K562 (cell line): Measurements from ENCODE around the gene KCNA10. TPM values are rescaled to one million over a fixed set of nuclear protein-coding genes. Genes with fewer than 3 reads are reported as not detected.
A peak's percentile ranks its signal among the peaks of the same experiment; 100 is the strongest.

Source experiments
- ATAC-seq: fragments of 200-7000 bp; cut with Tn5 transposase; 3 replicates; pipeline ENCODE4 v1.9.1; 2020; ENCODE audit warnings: moderate library complexity
- BruUV-seq: library from RNA; stranded (reverse); fragments of 400-500 nt; replicated peaks from 2 replicates; lab custom pipeline; 2021; lab: Mats Ljungman, UMichigan
- CTCF ChIA-PET: fragments of 300-600 bp; formaldehyde crosslinking; extraction: SDS; loops from one replicate; lab custom pipeline; 2021; ENCODE audit warnings: low intra/inter-chr PET ratio; lab: Yijun Ruan, JAX
- POLR2A ChIA-PET: fragments of 300-600, 350-650 bp; sonication (Branson Sonifier 250); formaldehyde crosslinking; extraction: SDS; loops from one replicate; lab custom pipeline; 2021; ENCODE audit warnings: antibody characterized with exemption, inconsistent platforms; lab: Yijun Ruan, JAX
- DNase-seq, 4 experiments: peaks; one replicate each; pipeline versions ENCODE4 v3.0.0 to v3.0.0-alpha.2; 2011 to 2018; ENCODE audit warnings: low spot score in 3 of 4, mixed read lengths in 3 of 4; ENCODE audit errors: extremely low read depth in 1 of 4
- FAIRE-seq: peaks from 2 replicates; lab custom pipeline; 2011; peaks lifted over from hg19 to GRCh38; lab: Jason Lieb, UNC
- H2AFZ ChIP-seq: 2 replicates; pipeline ENCODE4 v1.6.0; 2011; ENCODE audit warnings: low read depth, low read length, control low read depth, inconsistent platforms
- H3K27ac ChIP-seq: fragments of 200-600 bp; 3 replicates; pipeline ENCODE4 v1.8.0; 2011; ENCODE audit warnings: low read depth, mild to moderate bottlenecking, control low read depth, inconsistent platforms, low read length, moderate library complexity, mixed read lengths; ENCODE audit errors: extremely low read depth
- H3K27me3 ChIP-seq, 2 experiments: fragments of 300-600 bp in 1 of 2; 2 replicates in 1 of 2; 3 replicates in 1 of 2; pipeline versions ENCODE4 v1.6.0 to v1.8.0; 2011; ENCODE audit warnings: inconsistent platforms in 2 of 2, low read length in 2 of 2, mild to moderate bottlenecking in 1 of 2, mixed read lengths in 1 of 2, moderate library complexity in 1 of 2; ENCODE audit not compliant: control insufficient read depth in 2 of 2, insufficient read depth in 2 of 2
- H3K36me3 ChIP-seq: fragments of 300-600 bp; 3 replicates; pipeline ENCODE4 v1.8.0; 2011; ENCODE audit warnings: mild to moderate bottlenecking, low read length, inconsistent platforms; ENCODE audit not compliant: control insufficient read depth, insufficient read depth
- H3K4me1 ChIP-seq, 2 experiments: fragments of 200-600 bp in 1 of 2; replicated peaks in 1 of 2; 2 replicates in 1 of 2; 3 replicates in 1 of 2; pipeline versions ENCODE4 v1.5.1 to v1.8.0; 2011; ENCODE audit warnings: inconsistent platforms in 2 of 2, low read length in 2 of 2, mild to moderate bottlenecking in 1 of 2, mixed read lengths in 1 of 2, moderate library complexity in 1 of 2; ENCODE audit not compliant: control insufficient read depth in 2 of 2, insufficient read depth in 2 of 2
- H3K4me2 ChIP-seq: 2 replicates; pipeline ENCODE4 v1.6.1; 2011; ENCODE audit warnings: low read length, control low read depth, inconsistent platforms, mixed read lengths; ENCODE audit not compliant: insufficient read depth
- H3K4me3 ChIP-seq: fragments of 200-600 bp; sonication (generic), shearing (Covaris generic); 2 replicates; pipeline ENCODE4 v1.5.1; 2016; ENCODE audit warnings: control low read depth, inconsistent platforms
- H3K79me2 ChIP-seq: fragments of 200-600 bp; 3 replicates; pipeline ENCODE4 v1.8.0; 2011; ENCODE audit warnings: low read length, inconsistent platforms; ENCODE audit not compliant: control insufficient read depth, insufficient read depth
- H3K9ac ChIP-seq, 2 experiments: 2 replicates each; pipeline versions ENCODE4 v1.6.0 to v1.6.1; 2011; ENCODE audit warnings: low read depth in 2 of 2, low read length in 2 of 2, control low read depth in 1 of 2, inconsistent platforms in 1 of 2, mild to moderate bottlenecking in 1 of 2, mixed read lengths in 1 of 2; ENCODE audit not compliant: insufficient read depth in 1 of 2
- H3K9me1 ChIP-seq: one replicate; pipeline ENCODE4 v1.6.0; 2011; ENCODE audit warnings: inconsistent platforms, mild to moderate bottlenecking, low read length, moderate library complexity; ENCODE audit not compliant: control insufficient read depth, insufficient read depth
- H3K9me3 ChIP-seq: replicated peaks from 2 replicates; pipeline ENCODE4 v1.5.1; 2011; ENCODE audit warnings: low read depth, low read length, inconsistent platforms; ENCODE audit not compliant: control insufficient read depth, insufficient read depth
- H4K20me1 ChIP-seq: replicated peaks from 2 replicates; pipeline ENCODE4 v1.6.1; 2011; ENCODE audit warnings: low read length, inconsistent platforms, mixed read lengths; ENCODE audit not compliant: control insufficient read depth, insufficient read depth
- HBP1 ChIP-seq: fragments of 450-650 bp; formaldehyde crosslinking; IDR thresholded peaks from 2 replicates; pipeline ENCODE4 v1.4.0; 2022; ENCODE audit warnings: missing genetic modification characterization
- HOMEZ ChIP-seq: fragments of 250-450 bp; sonication (Bioruptor Pico); IDR thresholded peaks from 2 replicates; pipeline ENCODE4 v1.4.0; 2020; ENCODE audit warnings: mild to moderate bottlenecking, moderate library complexity
- NFXL1 ChIP-seq: fragments of 450-650 bp; formaldehyde crosslinking; IDR thresholded peaks from 2 replicates; pipeline ENCODE4 v1.4.0; 2021; ENCODE audit warnings: mild to moderate bottlenecking
- SMC3 ChIP-seq: conservative IDR thresholded peaks from 2 replicates; pipeline ENCODE4 v1.6.1; 2011; ENCODE audit warnings: low read depth, low read length, improper control_type of control experiment; ENCODE audit not compliant: insufficient read depth
- ZNF398 ChIP-seq: fragments of 250-450 bp; sonication (Bioruptor Pico); IDR thresholded peaks from 2 replicates; pipeline ENCODE4 v1.8.0; 2021; ENCODE audit warnings: moderate library complexity, mild to moderate bottlenecking, inconsistent platforms
- ZNF699 ChIP-seq: fragments of 250-450 bp; sonication (Bioruptor Pico); IDR thresholded peaks from 2 replicates; pipeline ENCODE4 v1.8.0; 2021; ENCODE audit warnings: mild to moderate bottlenecking, moderate library complexity; ENCODE audit not compliant: insufficient replicate concordance
- WGBS: fragments of 100-300 bp; shearing (Covaris generic); methylation state at CpG from one replicate; pipeline ENCODE4 v1.1.6; 2016; ENCODE audit warnings: low coverage, mixed read lengths; ENCODE audit not compliant: insufficient coverage; ENCODE audit errors: missing lambda C conversion rate; 5-methylcytosine and 5-hydroxymethylcytosine counted together
- in situ Hi-C: fragments of 300-500 bp; cut with MboI; formaldehyde crosslinking; loops from 4 replicates; pipeline ENCODE4 v1.15.0; 2018; ENCODE audit warnings: inconsistent platforms, mixed read lengths
- intact Hi-C: fragments of 100-400 bp; cut with micrococcal nuclease; formaldehyde crosslinking; loops from 2 replicates; pipeline ENCODE4 v1.14.2; 2022
- polyA plus RNA-seq, 8 experiments: library from polyadenylated mRNA; depleted of rRNA in 4 of 8; stranded (reverse) in 5 of 8; unstranded in 3 of 8; fragments of >200 nt; fragmentation: Nextera tagmentation in 2 of 8; fragmentation: Illumina TruSeq in 1 of 8; extraction: Ambion mirVana in 2 of 8; extraction: Trizol in 1 of 8; gene quantifications; 2 replicates each; pipeline versions ENCODE4 v1.2.1 to v1.2.3, GENCODE V29; 2011 to 2014; ENCODE audit warnings: inconsistent platforms in 1 of 8, missing spikeins in 1 of 8
- total RNA-seq, 7 experiments: library from RNA; depleted of rRNA in 6 of 7; stranded (reverse); fragments of >200 nt in 6 of 7; fragmentation: Illumina TruSeq in 2 of 7; extraction: Trizol in 2 of 7; gene quantifications; 2 replicates each; pipeline versions ENCODE4 v1.2.1 to v1.2.3, GENCODE V29; 2011 to 2021; ENCODE audit warnings: low replicate concordance in 1 of 7
- TF ChIP-seq, protein P1 (sequence below): fragments of 450-650 bp; IDR thresholded peaks from 2 replicates; pipeline ENCODE4 v1.7.0; 2016; ENCODE audit warnings: borderline replicate concordance
- TF ChIP-seq, protein P2 (sequence below): fragments of 250-450 bp; sonication (Bioruptor Pico); IDR thresholded peaks from 2 replicates; pipeline ENCODE4 v1.8.0; 2022; ENCODE audit warnings: inconsistent platforms, mild to moderate bottlenecking, moderate library complexity, borderline replicate concordance
- TF ChIP-seq, protein P3 (sequence below): fragments of 250-450 bp; sonication (Bioruptor Pico); IDR thresholded peaks from 2 replicates; pipeline ENCODE4 v1.5.0; 2020; ENCODE audit warnings: mild to moderate bottlenecking

The KCNA10 gene
- total and polyA plus RNA-seq, 9 of the 15 experiments (the other 6 are each of a cell fraction or from before 2014, with no cell fraction given), result not detected

- in situ Hi-C loops, result no loop called here
- H3K4me3 ChIP-seq, result no peak overlapping the region
- ATAC-seq, result peak; percentile 96
- no TSS peak for BruUV-seq
- no peaks in the 10 kb centered on the region for H3K79me2 ChIP-seq
- H3K36me3 ChIP-seq, result no peaks in the 10 kb centered on the region
- peaks cover 4% of the 10 kb centered on the region; the same call in 1 of the 2 replicates for H4K20me1 ChIP-seq
- no peaks in the 10 kb centered on the region for H3K9me1 ChIP-seq
- 14% methylated on average over 48 of the region's 53 CpGs for WGBS
- peaks cover 0 to 8% of the 10 kb centered on the region in 2 experiments; a peak in 2 of 5 replicates for H3K4me1 ChIP-seq
- no peak overlapping the region for H3K27ac ChIP-seq
- ChIA-PET POLR2A (interaction anchor here (0.6 kb wide), 1 partner anchor 382 kb away, joined by 3 read pairs; no protein-coding TSS in a partner anchor), CTCF (no interaction called here)
- H3K9me3 ChIP-seq, result no peaks in the 10 kb centered on the region
- peak; percentile 67 to 87 (median 80) for DNase-seq
- H3K27me3 ChIP-seq, result peaks cover 2 to 33% of the 10 kb centered on the region in 2 experiments; a peak in 4 of 5 replicates
- intact Hi-C loops, result loop anchor here (2.0 kb wide), 1 partner anchor 62 kb away; no protein-coding TSS in a partner anchor
- peak; percentile 62 for FAIRE-seq
- H3K4me2 ChIP-seq, result no peak overlapping the region
- no peak overlapping the region for H2AFZ ChIP-seq
- no peak overlapping the region for H3K9ac ChIP-seq
- TF ChIP-seq ZNF398 (CRISPR knock-in tag) (no peak), HBP1 (CRISPR knock-in tag) (no peak), ZNF699 (CRISPR knock-in tag) (no peak), SMC3 (peak; percentile 41; the same call in 1 of the 2 replicates), HOMEZ (no peak), NFXL1 (CRISPR knock-in tag) (no peak)
- TF ChIP-seq, protein P1, sequence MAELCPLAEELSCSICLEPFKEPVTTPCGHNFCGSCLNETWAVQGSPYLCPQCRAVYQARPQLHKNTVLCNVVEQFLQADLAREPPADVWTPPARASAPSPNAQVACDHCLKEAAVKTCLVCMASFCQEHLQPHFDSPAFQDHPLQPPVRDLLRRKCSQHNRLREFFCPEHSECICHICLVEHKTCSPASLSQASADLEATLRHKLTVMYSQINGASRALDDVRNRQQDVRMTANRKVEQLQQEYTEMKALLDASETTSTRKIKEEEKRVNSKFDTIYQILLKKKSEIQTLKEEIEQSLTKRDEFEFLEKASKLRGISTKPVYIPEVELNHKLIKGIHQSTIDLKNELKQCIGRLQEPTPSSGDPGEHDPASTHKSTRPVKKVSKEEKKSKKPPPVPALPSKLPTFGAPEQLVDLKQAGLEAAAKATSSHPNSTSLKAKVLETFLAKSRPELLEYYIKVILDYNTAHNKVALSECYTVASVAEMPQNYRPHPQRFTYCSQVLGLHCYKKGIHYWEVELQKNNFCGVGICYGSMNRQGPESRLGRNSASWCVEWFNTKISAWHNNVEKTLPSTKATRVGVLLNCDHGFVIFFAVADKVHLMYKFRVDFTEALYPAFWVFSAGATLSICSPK, result no peak
- TF ChIP-seq, protein P2, sequence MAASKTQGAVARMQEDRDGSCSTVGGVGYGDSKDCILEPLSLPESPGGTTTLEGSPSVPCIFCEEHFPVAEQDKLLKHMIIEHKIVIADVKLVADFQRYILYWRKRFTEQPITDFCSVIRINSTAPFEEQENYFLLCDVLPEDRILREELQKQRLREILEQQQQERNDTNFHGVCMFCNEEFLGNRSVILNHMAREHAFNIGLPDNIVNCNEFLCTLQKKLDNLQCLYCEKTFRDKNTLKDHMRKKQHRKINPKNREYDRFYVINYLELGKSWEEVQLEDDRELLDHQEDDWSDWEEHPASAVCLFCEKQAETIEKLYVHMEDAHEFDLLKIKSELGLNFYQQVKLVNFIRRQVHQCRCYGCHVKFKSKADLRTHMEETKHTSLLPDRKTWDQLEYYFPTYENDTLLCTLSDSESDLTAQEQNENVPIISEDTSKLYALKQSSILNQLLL (CRISPR knock-in tag), result no peak
- TF ChIP-seq, protein P3, sequence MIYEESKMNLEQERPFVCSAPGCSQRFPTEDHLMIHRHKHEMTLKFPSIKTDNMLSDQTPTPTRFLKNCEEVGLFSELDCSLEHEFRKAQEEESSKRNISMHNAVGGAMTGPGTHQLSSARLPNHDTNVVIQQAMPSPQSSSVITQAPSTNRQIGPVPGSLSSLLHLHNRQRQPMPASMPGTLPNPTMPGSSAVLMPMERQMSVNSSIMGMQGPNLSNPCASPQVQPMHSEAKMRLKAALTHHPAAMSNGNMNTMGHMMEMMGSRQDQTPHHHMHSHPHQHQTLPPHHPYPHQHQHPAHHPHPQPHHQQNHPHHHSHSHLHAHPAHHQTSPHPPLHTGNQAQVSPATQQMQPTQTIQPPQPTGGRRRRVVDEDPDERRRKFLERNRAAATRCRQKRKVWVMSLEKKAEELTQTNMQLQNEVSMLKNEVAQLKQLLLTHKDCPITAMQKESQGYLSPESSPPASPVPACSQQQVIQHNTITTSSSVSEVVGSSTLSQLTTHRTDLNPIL (CRISPR knock-in tag), result no peak
Measured at GRCh38 chr1:110554871-110555801, 36.2 kb upstream of the KCNA10 start.
